GM12801 (cell line): ENCODE measurements around the gene YBX1.

Source experiments
- TF ChIP-seq, protein P1 (sequence below): IDR thresholded peaks from one replicate; pipeline ENCODE4 v1.5.1; 2011; ENCODE audit warnings: control low read depth; ENCODE audit not compliant: insufficient read length; ENCODE audit errors: extremely low read depth

The YBX1 gene

DNA sequence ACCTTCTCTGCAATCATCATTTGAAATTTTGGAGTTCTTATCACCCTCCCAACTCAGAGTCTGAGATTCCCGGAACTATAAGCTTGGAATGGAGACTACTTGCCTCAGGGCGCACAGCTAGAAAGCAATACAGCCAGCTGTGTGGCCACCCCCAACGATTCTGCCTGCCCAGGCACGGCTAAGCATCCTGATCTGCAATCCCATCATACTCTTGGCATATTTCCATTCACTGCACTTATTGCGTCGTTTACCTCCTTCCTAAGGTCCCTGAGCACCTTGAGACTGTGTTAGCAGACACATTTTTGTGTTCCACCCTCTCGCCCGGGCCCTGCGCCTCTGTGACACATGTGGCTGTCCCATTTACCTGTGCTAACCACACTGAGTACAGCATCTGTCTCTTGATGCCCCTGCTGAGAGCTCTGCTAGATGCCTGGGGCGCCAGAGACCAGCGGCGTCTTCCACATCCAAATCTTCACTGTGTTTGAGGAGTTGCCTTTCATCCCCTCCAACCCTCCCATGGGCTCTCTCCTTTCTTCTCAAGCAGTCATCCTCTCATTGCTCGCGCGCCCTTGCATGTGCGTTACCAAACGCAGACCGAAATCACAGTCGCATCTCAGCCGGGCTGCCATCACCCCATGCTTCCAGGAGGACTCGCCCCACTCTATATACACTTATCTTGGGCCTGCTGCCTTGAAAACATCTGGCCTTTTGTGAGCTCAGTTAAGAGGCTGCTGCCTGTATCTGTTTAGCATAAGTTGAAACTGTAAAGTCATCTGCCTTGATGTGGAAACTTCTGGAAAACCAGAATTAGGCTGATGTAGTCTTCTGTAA, 61.3 kb downstream of the YBX1 start:
- TF ChIP-seq, protein P1, sequence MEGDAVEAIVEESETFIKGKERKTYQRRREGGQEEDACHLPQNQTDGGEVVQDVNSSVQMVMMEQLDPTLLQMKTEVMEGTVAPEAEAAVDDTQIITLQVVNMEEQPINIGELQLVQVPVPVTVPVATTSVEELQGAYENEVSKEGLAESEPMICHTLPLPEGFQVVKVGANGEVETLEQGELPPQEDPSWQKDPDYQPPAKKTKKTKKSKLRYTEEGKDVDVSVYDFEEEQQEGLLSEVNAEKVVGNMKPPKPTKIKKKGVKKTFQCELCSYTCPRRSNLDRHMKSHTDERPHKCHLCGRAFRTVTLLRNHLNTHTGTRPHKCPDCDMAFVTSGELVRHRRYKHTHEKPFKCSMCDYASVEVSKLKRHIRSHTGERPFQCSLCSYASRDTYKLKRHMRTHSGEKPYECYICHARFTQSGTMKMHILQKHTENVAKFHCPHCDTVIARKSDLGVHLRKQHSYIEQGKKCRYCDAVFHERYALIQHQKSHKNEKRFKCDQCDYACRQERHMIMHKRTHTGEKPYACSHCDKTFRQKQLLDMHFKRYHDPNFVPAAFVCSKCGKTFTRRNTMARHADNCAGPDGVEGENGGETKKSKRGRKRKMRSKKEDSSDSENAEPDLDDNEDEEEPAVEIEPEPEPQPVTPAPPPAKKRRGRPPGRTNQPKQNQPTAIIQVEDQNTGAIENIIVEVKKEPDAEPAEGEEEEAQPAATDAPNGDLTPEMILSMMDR, result no peak

DNA sequence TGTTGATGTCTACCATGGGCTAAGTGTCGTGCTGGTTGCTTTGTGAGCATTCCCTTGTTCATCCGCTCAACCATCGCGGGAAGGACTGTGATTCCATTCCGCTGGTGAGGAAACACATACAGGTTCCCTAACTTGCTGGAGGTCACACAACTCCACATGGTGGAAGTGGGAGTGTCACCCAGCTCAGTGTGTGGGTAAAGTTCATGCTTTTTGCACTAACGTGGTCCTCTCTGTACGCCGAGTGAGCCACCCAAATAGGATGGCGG, 61.9 kb downstream of the YBX1 start:
- TF ChIP-seq, protein P1, result no peak

DNA sequence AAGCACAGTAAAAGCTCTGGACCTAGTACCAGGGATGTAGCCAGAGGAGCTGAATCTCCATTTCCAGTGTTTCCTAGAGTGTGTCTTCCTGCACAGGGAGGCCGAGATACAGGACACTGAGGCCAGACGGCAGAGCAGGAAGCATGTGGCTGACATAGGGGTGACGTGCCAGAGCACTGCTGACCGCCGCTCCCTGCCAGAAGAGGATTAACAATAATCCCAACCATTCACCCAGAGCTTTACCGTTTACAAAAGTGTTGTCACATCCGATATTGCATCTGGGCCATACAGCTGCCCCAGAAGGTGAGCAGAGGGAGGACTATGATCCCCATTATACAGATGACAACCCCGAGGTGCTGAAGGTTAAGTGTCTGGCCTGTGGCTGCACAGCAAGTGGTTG, 63.6 kb downstream of the YBX1 start:
- TF ChIP-seq, protein P1, result no peak

DNA sequence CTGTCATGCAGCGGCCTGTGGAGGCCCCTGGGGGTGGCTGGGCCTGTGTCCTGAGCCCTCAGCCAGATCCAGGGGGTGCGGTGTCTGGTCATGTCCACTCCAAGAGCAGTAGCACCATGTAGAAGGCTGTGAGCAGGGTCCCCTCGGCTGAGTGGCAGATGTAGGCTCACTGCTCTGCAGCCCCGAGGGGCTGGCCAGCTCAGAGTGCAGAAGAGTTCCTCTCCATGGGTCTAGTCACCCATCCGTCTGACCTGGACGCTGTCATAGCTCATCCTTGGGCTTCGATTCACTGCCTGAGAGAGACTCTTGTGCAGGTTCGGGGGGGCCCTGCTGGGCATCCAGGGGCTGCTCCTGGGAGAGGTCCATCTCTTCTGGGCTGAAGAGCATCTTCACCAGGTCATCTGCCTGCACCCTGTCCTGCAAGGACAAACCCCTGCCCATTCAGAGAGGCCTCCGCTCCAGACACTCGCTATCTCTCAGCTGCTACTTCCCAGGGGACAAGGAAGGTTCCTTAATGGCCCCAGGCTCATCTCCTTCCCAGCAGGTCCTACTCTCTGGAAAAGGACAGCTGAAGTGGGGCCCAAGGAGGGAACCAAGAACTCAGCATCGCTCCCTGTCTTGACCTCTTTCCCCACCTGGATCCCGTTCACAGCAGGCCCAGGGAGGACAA, 64.4 kb downstream of the YBX1 start:
- TF ChIP-seq, protein P1, result no peak

DNA sequence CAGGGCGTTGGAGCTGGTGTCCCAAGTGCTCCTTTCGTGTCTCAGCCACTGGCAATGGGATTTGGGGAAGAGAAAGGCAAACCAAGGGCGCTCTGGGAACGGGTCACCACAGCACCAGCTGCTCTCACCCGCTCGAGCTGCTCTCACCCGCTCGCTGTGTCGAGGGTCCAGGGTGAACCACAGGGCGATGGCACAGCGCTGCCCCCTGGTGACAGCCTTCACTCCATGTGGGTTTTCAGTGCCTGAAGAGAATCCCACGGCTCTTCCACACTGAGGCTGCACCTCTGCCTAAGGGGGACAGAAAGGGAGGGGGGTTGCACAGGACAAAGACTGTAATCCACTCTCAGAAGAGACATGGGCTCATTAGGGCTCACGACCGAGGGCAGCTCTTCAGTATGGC, 64.9 kb downstream of the YBX1 start:
- TF ChIP-seq, protein P1, result no peak

DNA sequence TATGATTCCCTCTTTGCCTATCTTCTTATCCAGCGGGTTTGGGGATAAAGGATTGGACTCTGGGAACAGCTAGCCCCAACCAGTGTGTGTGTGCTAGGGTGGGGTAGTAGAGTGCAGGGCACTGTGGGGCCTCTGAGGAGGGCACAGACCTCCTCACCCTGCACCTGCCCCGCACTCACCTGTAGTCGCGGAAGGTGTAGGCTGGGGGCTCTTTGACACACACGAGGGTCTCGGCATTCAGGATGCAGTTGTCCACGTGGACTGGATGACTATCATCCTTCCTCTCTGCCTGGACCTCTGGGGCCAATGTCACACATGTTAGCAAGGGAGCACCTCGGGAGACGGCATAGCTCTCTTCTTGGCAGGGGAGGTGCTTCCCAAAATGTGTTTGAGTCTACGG, 65.8 kb downstream of the YBX1 start:
- TF ChIP-seq, protein P1, result no peak

DNA sequence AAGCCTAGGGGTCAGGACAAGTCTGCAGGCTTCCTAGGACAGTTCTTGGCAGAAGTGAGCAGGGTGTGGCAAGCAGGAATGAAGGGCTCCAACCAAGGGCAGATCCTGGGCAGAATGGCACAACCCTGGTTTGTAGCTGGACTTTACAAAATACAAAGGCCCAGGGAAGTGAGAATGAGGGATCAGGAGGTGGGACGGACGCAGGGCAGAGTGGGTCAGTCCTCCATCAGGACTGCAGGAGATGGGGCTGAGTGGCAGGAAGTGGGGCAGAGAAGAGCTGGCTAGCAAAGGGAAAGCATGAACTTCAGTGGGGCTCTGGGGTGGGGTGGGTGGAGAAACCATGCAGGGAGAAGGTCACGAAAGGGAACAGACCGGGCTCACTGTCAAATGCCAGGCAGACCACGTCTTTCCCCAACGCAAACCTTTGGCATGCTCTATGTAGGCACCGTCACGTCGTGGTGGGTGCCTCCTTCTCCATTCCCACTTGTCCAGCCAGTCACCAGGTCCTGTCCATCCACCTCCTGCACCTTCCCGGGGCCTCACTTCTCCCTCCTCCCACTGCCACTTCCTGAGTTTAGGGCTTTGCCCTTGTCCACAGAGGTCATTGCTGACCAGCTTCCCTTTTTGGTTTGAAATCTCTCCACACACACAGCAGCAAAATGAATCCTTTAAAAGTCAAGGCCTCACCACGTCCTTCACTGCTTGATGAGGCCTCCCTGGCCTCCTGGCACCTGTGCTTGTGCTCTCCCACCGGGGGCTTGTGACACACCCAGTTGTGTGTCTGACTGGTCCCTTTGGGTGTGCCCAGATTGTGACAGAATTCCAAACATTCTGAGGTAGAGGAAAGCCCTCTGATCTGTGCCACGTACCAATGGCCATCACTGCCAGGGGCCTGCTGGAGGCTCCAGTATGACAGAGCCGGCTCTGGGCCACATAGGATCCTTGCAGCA, 66.5 kb downstream of the YBX1 start:
- TF ChIP-seq, protein P1, result no peak
